Measurements from ENCODE around the gene TADA2A. TPM values are rescaled to one million over a fixed set of nuclear protein-coding genes. Genes with fewer than 3 reads are reported as not detected.

The TADA2A gene
- total and polyA plus RNA-seq, 7 experiments from 2014 or later: 7.4 to 41.3 (median 19.4) TPM

- no peaks in the 10 kb centered on the region for H3K4me1 ChIP-seq (ENCODE audit: control insufficient read depth in 2 of 2, insufficient read depth in 2 of 2, low read length in 2 of 2)
- ChIA-PET CTCF (no interaction called here), POLR2A (interaction anchor here (1.5 kb wide), 1 partner anchor 28 kb away, joined by 3 read pairs; no protein-coding TSS in a partner anchor)
- H3K4me3 ChIP-seq (ENCODE audit: low read length): no peak overlapping the region
- peaks cover 11 to 42% (median 21%) of the 10 kb centered on the region in 5 donors for H3K36me3 Mint-ChIP-seq
- ATAC-seq (no peak), DNase-seq (no peak)
- no peaks in the 10 kb centered on the region for H3K9me3 ChIP-seq (ENCODE audit: control insufficient read depth in 2 of 3, low read length in 3 of 3)
- H3K27me3 Mint-ChIP-seq: no peaks in the 10 kb centered on the region
- peak overlapping the region in 7 of 9 donors; percentile 19 to 79 (median 68) for H3K27ac Mint-ChIP-seq
- H3K27ac ChIP-seq (ENCODE audit: low read depth, low read length): no peak overlapping the region
- H3K27me3 ChIP-seq (ENCODE audit: control insufficient read depth in 2 of 2, insufficient read depth in 2 of 2, low read length in 2 of 2): no peaks in the 10 kb centered on the region
- H3K36me3 ChIP-seq (ENCODE audit: control insufficient read depth in 2 of 3, insufficient read depth in 3 of 3, low read length in 3 of 3): peaks cover 6 to 87% (median 25%) of the 10 kb centered on the region in 3 experiments
- H3K4me1 Mint-ChIP-seq: peaks cover 10 to 19% (median 13%) of the 10 kb centered on the region in 7 donors
- intact Hi-C loops (cut with micrococcal nuclease): no loop called here
- H3K9me3 Mint-ChIP-seq: no peaks in the 10 kb centered on the region
- no peak overlapping the region for H3K4me3 Mint-ChIP-seq
Observed at GRCh38 chr17:37519251-37519985, 112.7 kb downstream of the TADA2A start.

GRCh38 chr17:37520174-37520573 is 113.5 kb downstream of the TADA2A start:
- peaks cover 6 to 91% (median 22%) of the 10 kb centered on the region in 3 experiments for H3K36me3 ChIP-seq (ENCODE audit: control insufficient read depth in 2 of 3, insufficient read depth in 3 of 3, low read length in 3 of 3)
- Mint-ChIP-seq H3K36me3 (peaks cover 11 to 46% (median 25%) of the 10 kb centered on the region in 5 donors), H3K27ac (peak overlapping the region in 7 of 9 donors; percentile 19 to 68 (median 44)), H3K4me1 (peaks cover 13 to 23% (median 15%) of the 10 kb centered on the region in 7 donors), H3K9me3 (no peaks in the 10 kb centered on the region), H3K27me3 (no peaks in the 10 kb centered on the region), H3K4me3 (no peak overlapping the region)
- CTCF ChIA-PET: no interaction called here
- no peak overlapping the region for H3K27ac ChIP-seq (ENCODE audit: low read depth, low read length)
- H3K27me3 ChIP-seq (ENCODE audit: control insufficient read depth in 2 of 2, insufficient read depth in 2 of 2, low read length in 2 of 2): no peaks in the 10 kb centered on the region
- DNase-seq (no peak), ATAC-seq (no peak)
- H3K4me1 ChIP-seq (ENCODE audit: control insufficient read depth in 2 of 2, insufficient read depth in 2 of 2, low read length in 2 of 2): no peaks in the 10 kb centered on the region
- intact Hi-C loops (cut with micrococcal nuclease): no loop called here
- H3K9me3 ChIP-seq (ENCODE audit: control insufficient read depth in 2 of 3, low read length in 3 of 3): no peaks in the 10 kb centered on the region
- H3K4me3 ChIP-seq (ENCODE audit: low read length): no peak overlapping the region
- POLR2A ChIA-PET: interaction anchor here (1.5 kb wide), 1 partner anchor 29 kb away, joined by 3 read pairs; no protein-coding TSS in a partner anchor

GRCh38 chr17:37521821-37522220 is 115.1 kb downstream of the TADA2A start:
- CTCF ChIA-PET: interaction anchor here (1.0 to 1.3 kb wide), 2 partner anchors 9 to 11 kb away, joined by 3 read pairs; no protein-coding TSS in a partner anchor
- H3K4me3 Mint-ChIP-seq: no peak overlapping the region
- no peak for DNase-seq
- H3K27me3 ChIP-seq (ENCODE audit: control insufficient read depth in 2 of 2, insufficient read depth in 2 of 2, low read length in 2 of 2): no peaks in the 10 kb centered on the region
- no peak overlapping the region for H3K27ac ChIP-seq (ENCODE audit: low read depth, low read length)
- H3K27me3 Mint-ChIP-seq: no peaks in the 10 kb centered on the region
- peaks cover 13 to 23% (median 15%) of the 10 kb centered on the region in 7 donors for H3K4me1 Mint-ChIP-seq
- H3K4me1 ChIP-seq (ENCODE audit: control insufficient read depth in 2 of 2, insufficient read depth in 2 of 2, low read length in 2 of 2): no peaks in the 10 kb centered on the region
- peaks cover 11 to 40% (median 26%) of the 10 kb centered on the region in 5 donors for H3K36me3 Mint-ChIP-seq
- H3K27ac Mint-ChIP-seq: peak overlapping the region in 7 of 9 donors; percentile 0 to 90 (median 51)
- no peaks in the 10 kb centered on the region for H3K9me3 Mint-ChIP-seq
- H3K9me3 ChIP-seq (ENCODE audit: control insufficient read depth in 2 of 3, low read length in 3 of 3): no peaks in the 10 kb centered on the region
- no peak for ATAC-seq
- intact Hi-C loops (cut with micrococcal nuclease): no loop called here
- peaks cover 0 to 90% (median 22%) of the 10 kb centered on the region in 3 experiments for H3K36me3 ChIP-seq (ENCODE audit: control insufficient read depth in 2 of 3, insufficient read depth in 3 of 3, low read length in 3 of 3)
- POLR2A ChIA-PET: no interaction called here
- H3K4me3 ChIP-seq (ENCODE audit: low read length): no peak overlapping the region

- peaks cover 6 to 33% (median 20%) of the 10 kb centered on the region in 5 donors for H3K36me3 Mint-ChIP-seq
Observed at GRCh38 chr17:37523715-37524219, 117.1 kb downstream of the TADA2A start.

GRCh38 chr17:37527249-37527851 is 120.7 kb downstream of the TADA2A start:
- Histone ChIP-seq H3K27ac (ENCODE audit: low read depth, low read length) (no peak overlapping the region), H3K9me3 (ENCODE audit: control insufficient read depth in 2 of 3, low read length in 3 of 3) (no peaks in the 10 kb centered on the region), H3K4me3 (ENCODE audit: low read length) (no peak overlapping the region), H3K27me3 (ENCODE audit: control insufficient read depth in 2 of 2, insufficient read depth in 2 of 2, low read length in 2 of 2) (no peaks in the 10 kb centered on the region), H3K4me1 (ENCODE audit: control insufficient read depth in 2 of 2, insufficient read depth in 2 of 2, low read length in 2 of 2) (no peaks in the 10 kb centered on the region), H3K36me3 (ENCODE audit: control insufficient read depth in 2 of 3, insufficient read depth in 3 of 3, low read length in 3 of 3) (peaks cover 15 to 82% (median 22%) of the 10 kb centered on the region in 3 experiments)
- no peak overlapping the region for H3K4me3 Mint-ChIP-seq
- H3K4me1 Mint-ChIP-seq: peaks cover 7 to 25% (median 15%) of the 10 kb centered on the region in 7 donors
- POLR2A ChIA-PET: no interaction called here
- CTCF ChIA-PET: interaction anchor here (0.6 to 1.5 kb wide), 7 partner anchors 10 to 289 kb away, joined by 3 to 12 read pairs (median 3); partner anchors contain the start of gene SYNRG
- H3K9me3 Mint-ChIP-seq: no peaks in the 10 kb centered on the region
- H3K36me3 Mint-ChIP-seq: peaks cover 6 to 29% (median 22%) of the 10 kb centered on the region in 5 donors
- peak overlapping the region in 6 of 9 donors; percentile 12 to 52 (median 38) for H3K27ac Mint-ChIP-seq
- intact Hi-C loops (cut with micrococcal nuclease): loop anchor here (1.0 to 2.0 kb wide), 2 partner anchors 82 to 263 kb away; partner anchors contain the start of gene SYNRG (in 1 of the 2)
- H3K27me3 Mint-ChIP-seq: no peaks in the 10 kb centered on the region
- ATAC-seq: peak; percentile 74
- DNase-seq: peak in 7 of 9 donors; percentile 13 to 59 (median 49)

More at GRCh38 chr17:37523715-37524219, 117.1 kb downstream of the TADA2A start:
- no peaks in the 10 kb centered on the region for H3K9me3 ChIP-seq (ENCODE audit: control insufficient read depth in 2 of 3, low read length in 3 of 3)
- Mint-ChIP-seq H3K27ac (peak overlapping the region; percentile 4 to 88 (median 71)), H3K27me3 (no peaks in the 10 kb centered on the region), H3K9me3 (no peaks in the 10 kb centered on the region), H3K4me1 (peaks cover 15 to 25% (median 18%) of the 10 kb centered on the region in 7 donors), H3K4me3 (peak overlapping the region in 1 of 10 donors; percentile 65)
- no peaks in the 10 kb centered on the region for H3K27me3 ChIP-seq (ENCODE audit: control insufficient read depth in 2 of 2, insufficient read depth in 2 of 2, low read length in 2 of 2)
- intact Hi-C loops (cut with micrococcal nuclease): no loop called here
- no peak overlapping the region for H3K4me3 ChIP-seq (ENCODE audit: low read length)
- POLR2A ChIA-PET: no interaction called here
- peak overlapping the region; percentile 44 for H3K27ac ChIP-seq (ENCODE audit: low read depth, low read length)
- peaks cover 8 to 80% (median 12%) of the 10 kb centered on the region in 3 experiments for H3K36me3 ChIP-seq (ENCODE audit: control insufficient read depth in 2 of 3, insufficient read depth in 3 of 3, low read length in 3 of 3)
- DNase-seq (no peak), ATAC-seq (no peak)
- CTCF ChIA-PET: interaction anchor here (0.6 kb wide), 1 partner anchor 12 kb away, joined by 7 read pairs; no protein-coding TSS in a partner anchor
- H3K4me1 ChIP-seq (ENCODE audit: control insufficient read depth in 2 of 2, insufficient read depth in 2 of 2, low read length in 2 of 2): no peaks in the 10 kb centered on the region
